Right atrium auricular region (tissue), 2 donors: ENCODE measurements around the gene PRUNE2. TPM values are rescaled to one million over a fixed set of nuclear protein-coding genes. Genes with fewer than 3 reads are reported as not detected.
A peak's percentile ranks its signal among the peaks of the same experiment; 100 is the strongest.

Source experiments
- DNase-seq: peaks from one replicate; pipeline ENCODE4 v3.0.0-alpha.2; 2019; ENCODE audit warnings: low spot score
- H3K27ac ChIP-seq, 2 donors: fragments of 200-600 bp; sonication (generic); 1 replicate in 1 of 2; 2 replicates in 1 of 2; pipeline ENCODE4 v1.5.1; 2016 to 2019
- H3K27me3 ChIP-seq, 2 donors: fragments of 200-600 bp; sonication (generic); one replicate each; pipeline versions ENCODE4 v1.5.1 to v1.6.0; 2017 to 2019
- H3K36me3 ChIP-seq: fragments of 200-600 bp; sonication (generic); one replicate; pipeline ENCODE4 v1.5.1; 2016
- H3K4me1 ChIP-seq, 2 donors: fragments of 200-600 bp; sonication (generic); one replicate each; pipeline versions ENCODE4 v1.5.1 to v1.6.0; 2017 to 2019
- H3K4me3 ChIP-seq, 2 donors: fragments of 200-600 bp; sonication (generic); 1 replicate in 1 of 2; 2 replicates in 1 of 2; pipeline ENCODE4 v1.5.1; 2017 to 2019; ENCODE audit warnings: mild to moderate bottlenecking in 1 of 2, moderate library complexity in 1 of 2
- H3K9me3 ChIP-seq, 2 donors: fragments of 200-600 bp; sonication (generic); one replicate each; pipeline ENCODE4 v1.5.1; 2019
- CTCF ChIP-seq, 2 donors: fragments of 200-600 bp; sonication (generic); IDR thresholded peaks; one replicate each; pipeline ENCODE4 v1.5.1; 2019; ENCODE audit warnings: antibody characterized with exemption in 2 of 2
- total RNA-seq, 2 donors: library from RNA; depleted of rRNA; stranded (reverse); fragments of >200 nt; gene quantifications; one replicate each; pipeline ENCODE4 v1.1.0, GENCODE V29; 2016

PRUNE2 gene
- total RNA-seq, 2 donors from 2014 or later, result 15.4 to 28.5 TPM

DNA sequence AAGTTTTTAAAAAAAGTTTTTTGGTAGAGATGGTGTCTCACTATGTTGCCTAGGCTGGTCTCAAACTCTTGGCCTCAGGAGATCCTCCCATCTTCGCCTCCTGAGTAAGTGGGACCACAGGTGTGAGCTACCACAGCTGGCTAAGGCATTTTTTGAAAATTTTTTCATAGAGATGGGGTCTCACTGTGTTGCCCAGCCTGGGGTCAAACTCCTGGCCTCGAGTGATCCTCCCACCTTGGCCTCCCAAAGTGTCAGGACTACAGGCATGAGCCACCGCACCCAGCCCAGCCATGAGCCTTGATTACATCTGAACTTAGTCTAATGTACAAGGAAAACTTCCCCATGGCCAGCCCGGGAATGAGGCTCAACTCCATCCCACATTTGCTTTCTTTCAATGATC is 219.2 kb downstream of the PRUNE2 start:
- no peak for TF ChIP-seq CTCF (IDR thresholded peaks at IDR 0.05)
- no peaks in the 10 kb centered on the region for H3K4me1 ChIP-seq
- no peak for DNase-seq
- H3K4me3 ChIP-seq, result no peak overlapping the region
- H3K36me3 ChIP-seq, result no peaks in the 10 kb centered on the region
- H3K27ac ChIP-seq, result no peak overlapping the region
- no peaks in the 10 kb centered on the region for H3K27me3 ChIP-seq
- no peaks in the 10 kb centered on the region for H3K9me3 ChIP-seq

DNA sequence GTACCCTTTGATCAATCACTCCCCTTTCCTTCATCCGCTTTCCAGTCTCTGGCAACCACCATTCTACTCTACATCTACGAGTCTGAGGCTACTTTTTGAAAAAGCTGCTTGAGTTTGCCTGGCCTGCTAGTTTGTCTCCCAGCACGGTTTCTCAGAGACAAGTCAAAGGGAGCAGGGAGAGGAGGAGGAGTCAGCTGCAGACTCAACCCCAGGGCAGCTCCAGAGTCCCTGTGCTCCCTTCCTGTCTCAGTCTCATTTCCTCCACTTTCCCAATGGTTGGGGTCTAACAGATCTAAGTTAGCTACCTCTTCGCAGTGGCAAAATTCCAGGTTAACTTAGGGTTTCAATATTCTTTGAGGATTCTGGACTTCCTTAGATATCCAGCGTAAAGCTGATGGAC is 221.7 kb downstream of the PRUNE2 start:
- Histone ChIP-seq H3K9me3 (no peaks in the 10 kb centered on the region), H3K27ac (no peak overlapping the region), H3K4me3 (no peak overlapping the region), H3K27me3 (no peaks in the 10 kb centered on the region), H3K4me1 (no peaks in the 10 kb centered on the region), H3K36me3 (no peaks in the 10 kb centered on the region)
- TF ChIP-seq CTCF (IDR thresholded peaks at IDR 0.05), result no peak
- DNase-seq, result no peak

DNA sequence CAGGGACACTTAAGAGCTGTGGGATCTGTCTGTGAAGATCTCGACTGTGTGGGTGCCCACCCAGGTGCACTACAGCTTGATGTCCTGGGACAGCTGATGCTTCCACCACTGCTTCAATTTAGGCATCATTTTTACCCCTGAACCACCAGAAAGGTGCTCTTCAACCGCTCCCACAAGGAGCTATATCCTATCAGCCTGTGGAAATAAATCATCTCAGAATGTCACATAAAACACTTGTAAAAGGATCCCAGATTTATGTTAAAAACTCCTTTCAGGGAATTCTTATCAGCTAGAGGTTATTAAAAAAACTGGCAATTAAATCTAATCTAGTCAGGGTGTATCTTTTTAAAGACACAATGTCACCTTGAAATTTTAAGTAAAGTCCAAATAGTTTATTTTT is 224.4 kb downstream of the PRUNE2 start:
- no peak overlapping the region for H3K27ac ChIP-seq
- no peak for TF ChIP-seq CTCF (IDR thresholded peaks at IDR 0.05)
- H3K4me1 ChIP-seq, result no peaks in the 10 kb centered on the region

DNA sequence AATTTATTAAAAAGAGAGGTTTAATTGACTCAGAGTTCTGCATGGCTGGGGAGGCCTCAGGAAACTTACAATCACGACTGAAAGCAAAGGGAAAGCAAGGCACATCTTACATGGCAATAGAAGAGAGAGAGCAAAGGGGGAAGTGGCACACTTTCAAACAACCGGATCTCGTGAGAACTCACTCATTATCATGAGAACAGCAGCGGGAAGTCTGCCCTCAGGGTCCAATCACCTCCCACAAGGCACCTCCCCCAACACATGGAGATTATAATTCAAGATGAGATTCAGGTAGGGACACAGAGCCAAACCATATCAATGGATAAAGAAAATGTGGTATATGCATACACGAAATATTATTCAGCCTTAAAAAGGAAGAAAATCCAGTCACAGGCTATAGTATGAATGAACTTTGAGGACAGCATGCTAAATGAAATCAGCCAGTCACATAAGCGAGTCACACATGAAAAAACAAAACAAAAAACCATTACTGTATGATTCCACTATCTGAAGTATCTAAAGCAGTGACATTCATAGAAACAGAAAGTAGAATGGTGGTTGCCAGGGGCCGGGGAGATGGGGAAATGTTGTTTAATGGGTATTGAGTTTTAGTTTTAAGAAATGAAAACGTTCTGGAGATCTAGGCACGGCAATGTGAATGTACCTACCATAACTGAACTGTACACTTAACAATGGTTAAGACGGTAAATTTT is 225.0 kb downstream of the PRUNE2 start:
- H3K27me3 ChIP-seq, result no peaks in the 10 kb centered on the region
- no peak for DNase-seq
- H3K27ac ChIP-seq, result no peak overlapping the region
- H3K9me3 ChIP-seq, result no peaks in the 10 kb centered on the region
- no peak for TF ChIP-seq CTCF (IDR thresholded peaks at IDR 0.05)
- no peaks in the 10 kb centered on the region for H3K4me1 ChIP-seq
- H3K36me3 ChIP-seq, result no peaks in the 10 kb centered on the region
- no peak overlapping the region for H3K4me3 ChIP-seq

More for the DNA sequence above, 224.4 kb downstream of the PRUNE2 start:
- Histone ChIP-seq H3K9me3 (no peaks in the 10 kb centered on the region), H3K4me3 (no peak overlapping the region), H3K27me3 (no peaks in the 10 kb centered on the region), H3K36me3 (no peaks in the 10 kb centered on the region)
- no peak for DNase-seq

GRCh38 chr9:76677481-76678055 is 228.3 kb downstream of the PRUNE2 start:
- H3K27ac ChIP-seq, result peak overlapping the region in 1 of 2 donors; percentile 10
- no peak for DNase-seq
- no peak for TF ChIP-seq CTCF (IDR thresholded peaks at IDR 0.05)

More at GRCh38 chr9:76677481-76678055, 228.3 kb downstream of the PRUNE2 start:
- H3K4me3 ChIP-seq, result no peak overlapping the region
- H3K4me1 ChIP-seq, result no peaks in the 10 kb centered on the region
- no peaks in the 10 kb centered on the region for H3K9me3 ChIP-seq
- H3K27me3 ChIP-seq, result no peaks in the 10 kb centered on the region
- no peaks in the 10 kb centered on the region for H3K36me3 ChIP-seq
